ENCODE data around the gene FAM90A1. TPM values are rescaled to one million over a fixed set of nuclear protein-coding genes. Genes with fewer than 3 reads are reported as not detected.
"Not testable (repeated sequence)": the region's sequence is repeated elsewhere in the genome, so short reads cannot be mapped to it uniquely, and the experiment has no call there.

Gene FAM90A1
- polyA plus RNA-seq, 2 donors = 0.13 to 0.18 TPM

DNA sequence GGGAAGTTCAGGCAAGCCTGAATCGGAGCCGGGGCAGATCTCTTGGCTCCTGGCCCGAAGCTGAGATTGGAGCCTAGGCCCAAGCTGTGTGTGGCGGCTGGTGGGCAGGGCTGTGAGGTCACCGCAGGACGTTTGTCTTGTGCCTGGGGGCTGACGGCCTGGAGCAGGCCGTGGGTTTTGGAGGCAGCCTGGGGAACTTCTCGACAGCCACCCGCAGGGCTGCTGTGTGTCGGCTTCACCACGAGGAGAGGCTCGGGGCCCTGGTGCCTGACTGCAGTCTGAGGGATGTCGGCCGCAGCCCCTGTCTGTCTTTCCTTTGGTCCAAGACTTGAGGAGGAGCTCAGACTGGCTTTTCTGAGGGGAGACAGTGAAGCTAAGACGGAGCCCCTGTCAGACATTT is 5.1 kb downstream of the FAM90A1 start:
- 86 to 89% methylated on average over 16 of the region's 16 CpGs for WGBS, 2 donors
- not testable (repeated sequence) for H3K9me3 ChIP-seq (ENCODE audit: control insufficient read depth in 2 of 2, insufficient read depth in 1 of 2, low read depth in 1 of 2, low read length in 1 of 2); H3K27ac ChIP-seq (ENCODE audit: low read depth in 2 of 2, low read length in 1 of 2); H3K36me3 ChIP-seq (ENCODE audit: control insufficient read depth in 2 of 2, insufficient read depth in 2 of 2, low read length in 1 of 2); H3K27me3 ChIP-seq (ENCODE audit: control insufficient read depth in 1 of 2, insufficient read depth in 2 of 2, low read length in 2 of 2); H3K4me3 ChIP-seq (ENCODE audit: low read depth in 1 of 2, low read length in 2 of 2); H3K4me1 ChIP-seq (ENCODE audit: control insufficient read depth in 2 of 2, insufficient read depth in 2 of 2, low read length in 1 of 2)

DNA sequence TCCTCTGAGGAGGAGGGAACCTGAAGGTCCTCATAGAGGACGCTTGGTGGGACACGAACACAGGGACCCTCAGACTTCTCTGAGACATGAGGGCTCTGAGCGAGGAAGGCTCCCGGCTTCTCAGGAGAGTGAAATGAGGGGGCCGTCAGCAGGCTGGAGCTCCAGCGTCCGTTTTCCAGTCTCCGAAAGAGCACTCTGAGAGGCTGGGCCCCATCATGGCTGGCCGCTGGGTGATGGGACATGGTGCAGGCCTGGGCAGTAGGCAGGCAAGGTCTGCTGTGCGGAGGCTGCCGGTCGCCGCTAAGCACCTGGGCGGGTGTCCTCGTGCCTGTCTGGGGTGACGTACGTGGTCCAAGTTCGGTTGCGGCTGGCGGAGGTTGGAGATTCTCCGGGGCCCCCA is 5.6 kb downstream of the FAM90A1 start:
- not testable (repeated sequence) for H3K4me1 ChIP-seq (ENCODE audit: control insufficient read depth in 2 of 2, insufficient read depth in 2 of 2, low read length in 1 of 2); H3K27me3 ChIP-seq (ENCODE audit: control insufficient read depth in 1 of 2, insufficient read depth in 2 of 2, low read length in 2 of 2); H3K4me3 ChIP-seq (ENCODE audit: low read depth in 1 of 2, low read length in 2 of 2); H3K27ac ChIP-seq (ENCODE audit: low read depth in 2 of 2, low read length in 1 of 2); H3K36me3 ChIP-seq (ENCODE audit: control insufficient read depth in 2 of 2, insufficient read depth in 2 of 2, low read length in 1 of 2); H3K9me3 ChIP-seq (ENCODE audit: control insufficient read depth in 2 of 2, insufficient read depth in 1 of 2, low read depth in 1 of 2, low read length in 1 of 2)
- 90 to 92% methylated on average over 20 to 21 of the region's 21 CpGs for WGBS, 2 donors

DNA sequence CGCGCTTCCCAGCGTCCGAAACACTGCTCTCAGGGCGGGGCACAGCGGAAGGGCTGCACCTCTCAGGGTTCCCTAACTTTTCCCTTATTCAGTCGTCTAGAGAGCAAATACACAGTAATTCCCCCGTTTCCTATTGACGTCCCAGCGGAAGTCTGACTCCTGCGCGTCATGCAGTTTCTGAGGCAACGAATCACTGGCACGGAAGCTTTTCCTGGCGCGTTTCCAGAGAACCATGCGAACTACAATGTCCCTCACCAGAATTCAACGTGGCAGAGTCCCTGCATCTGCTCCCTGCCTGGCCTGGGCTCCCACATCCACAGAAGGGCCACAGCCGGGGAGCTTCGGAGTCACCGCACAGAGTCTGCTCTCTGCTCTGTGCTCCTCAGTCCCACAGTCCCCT is 6.0 kb downstream of the FAM90A1 start:
- H3K36me3 ChIP-seq (ENCODE audit: control insufficient read depth in 2 of 2, insufficient read depth in 2 of 2, low read length in 1 of 2); H3K9me3 ChIP-seq (ENCODE audit: control insufficient read depth in 2 of 2, insufficient read depth in 1 of 2, low read depth in 1 of 2, low read length in 1 of 2); H3K4me3 ChIP-seq (ENCODE audit: low read depth in 1 of 2, low read length in 2 of 2); H3K4me1 ChIP-seq (ENCODE audit: control insufficient read depth in 2 of 2, insufficient read depth in 2 of 2, low read length in 1 of 2); H3K27ac ChIP-seq (ENCODE audit: low read depth in 2 of 2, low read length in 1 of 2); H3K27me3 ChIP-seq (ENCODE audit: control insufficient read depth in 1 of 2, insufficient read depth in 2 of 2, low read length in 2 of 2): not testable (repeated sequence)
- 72 to 76% methylated on average over 21 of the region's 21 CpGs for WGBS, 2 donors

DNA sequence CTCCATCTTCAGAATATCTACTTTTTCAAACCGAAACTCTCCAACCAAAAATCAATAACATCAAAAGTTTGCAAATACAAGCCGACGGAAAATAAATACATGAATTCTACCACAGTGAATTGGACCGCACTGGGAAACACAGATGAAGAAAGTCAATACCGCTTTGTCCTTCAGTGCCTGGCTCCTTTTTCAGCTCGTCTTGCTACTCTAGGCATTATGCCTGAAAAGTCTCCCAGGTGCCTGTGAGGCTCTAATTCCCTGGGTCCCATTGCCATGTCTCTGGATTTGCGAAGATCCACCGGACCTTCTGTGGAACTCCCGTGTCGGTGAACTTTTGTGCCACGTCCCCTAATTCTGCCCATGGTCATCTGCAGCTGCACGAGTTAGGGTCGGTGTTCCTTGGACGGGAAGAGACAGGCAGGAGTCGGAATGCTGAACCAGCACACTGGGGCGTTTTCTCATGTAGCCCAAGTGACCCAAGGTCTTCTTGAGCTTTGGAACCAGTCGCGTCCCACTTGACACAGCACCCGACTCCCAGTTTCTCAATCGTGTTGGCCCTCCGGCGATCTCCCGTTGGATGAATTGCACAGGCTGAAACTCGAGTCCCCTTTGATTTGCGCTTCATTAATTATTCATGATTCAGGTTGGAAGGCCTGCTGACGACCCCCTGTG is 8.6 kb downstream of the FAM90A1 start:
- H3K4me3 ChIP-seq (ENCODE audit: low read depth in 1 of 2, low read length in 2 of 2); H3K27ac ChIP-seq (ENCODE audit: low read depth in 2 of 2, low read length in 1 of 2); H3K4me1 ChIP-seq (ENCODE audit: control insufficient read depth in 2 of 2, insufficient read depth in 2 of 2, low read length in 1 of 2); H3K9me3 ChIP-seq (ENCODE audit: control insufficient read depth in 2 of 2, insufficient read depth in 1 of 2, low read depth in 1 of 2, low read length in 1 of 2); H3K36me3 ChIP-seq (ENCODE audit: control insufficient read depth in 2 of 2, insufficient read depth in 2 of 2, low read length in 1 of 2); H3K27me3 ChIP-seq (ENCODE audit: control insufficient read depth in 1 of 2, insufficient read depth in 2 of 2, low read length in 2 of 2): not testable (repeated sequence)
- 78 to 84% methylated on average over 26 of the region's 26 CpGs for WGBS, 2 donors

DNA sequence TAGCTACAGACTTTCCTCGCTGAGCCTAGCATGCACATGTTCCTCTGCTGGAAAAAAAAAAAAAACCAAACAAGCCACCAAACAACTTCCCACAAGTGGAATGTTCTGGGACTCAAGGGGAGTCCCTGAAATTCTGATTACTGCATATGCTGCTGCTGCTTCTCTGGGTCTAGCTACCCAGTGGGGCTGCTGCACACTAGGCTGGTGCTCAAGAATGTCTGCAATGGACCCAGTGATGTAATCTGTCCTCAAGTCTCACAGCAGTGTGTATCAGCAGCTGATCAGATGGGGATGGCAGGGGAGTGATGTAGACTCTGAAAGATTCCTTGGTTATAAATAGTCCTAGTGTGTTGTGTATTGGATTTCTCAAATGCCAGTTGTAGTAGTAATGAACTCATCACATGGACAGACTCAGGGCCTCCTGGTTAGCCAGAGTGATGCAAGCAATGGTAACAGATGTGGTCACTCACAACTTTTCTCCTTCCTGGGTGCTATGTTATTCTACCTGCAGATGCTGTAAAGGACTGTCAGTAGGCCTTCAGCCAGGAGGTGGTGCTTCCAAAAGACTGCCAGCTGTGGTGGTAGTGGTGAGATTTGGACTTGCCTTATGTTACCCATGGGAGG is 29.6 kb downstream of the FAM90A1 start:
- H3K9me3 ChIP-seq (ENCODE audit: control insufficient read depth in 2 of 2, insufficient read depth in 1 of 2, low read depth in 1 of 2, low read length in 1 of 2); H3K4me1 ChIP-seq (ENCODE audit: control insufficient read depth in 2 of 2, insufficient read depth in 2 of 2, low read length in 1 of 2); H3K4me3 ChIP-seq (ENCODE audit: low read depth in 1 of 2, low read length in 2 of 2); H3K27me3 ChIP-seq (ENCODE audit: control insufficient read depth in 1 of 2, insufficient read depth in 2 of 2, low read length in 2 of 2); H3K27ac ChIP-seq (ENCODE audit: low read depth in 2 of 2, low read length in 1 of 2); H3K36me3 ChIP-seq (ENCODE audit: control insufficient read depth in 2 of 2, insufficient read depth in 2 of 2, low read length in 1 of 2): not testable (repeated sequence)
- WGBS, 2 donors = 89 to 100% methylated on average over 1 of the region's 1 CpG

DNA sequence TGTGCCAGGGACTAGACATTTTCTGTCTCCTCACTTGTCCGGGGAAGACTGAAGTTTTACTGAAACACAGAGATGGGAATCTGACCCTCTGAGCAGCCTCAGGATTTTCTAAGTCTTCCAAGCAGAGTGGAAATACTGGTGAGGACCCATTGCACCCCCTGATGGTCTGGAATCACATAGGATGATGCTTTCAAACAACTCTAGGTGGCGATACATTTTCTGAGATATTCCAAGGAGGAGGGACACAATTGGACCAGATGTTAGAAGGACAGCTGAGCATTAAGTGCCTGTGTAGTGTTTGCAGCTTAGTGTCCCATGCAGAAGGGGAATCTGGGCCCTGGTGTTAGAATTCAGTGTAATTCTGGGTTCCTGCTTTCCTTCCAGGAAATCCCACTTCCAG is 39.3 kb downstream of the FAM90A1 start:
- not testable (repeated sequence) for H3K9me3 ChIP-seq (ENCODE audit: control insufficient read depth in 2 of 2, insufficient read depth in 1 of 2, low read depth in 1 of 2, low read length in 1 of 2); H3K4me3 ChIP-seq (ENCODE audit: low read depth in 1 of 2, low read length in 2 of 2); H3K4me1 ChIP-seq (ENCODE audit: control insufficient read depth in 2 of 2, insufficient read depth in 2 of 2, low read length in 1 of 2); H3K27ac ChIP-seq (ENCODE audit: low read depth in 2 of 2, low read length in 1 of 2); H3K36me3 ChIP-seq (ENCODE audit: control insufficient read depth in 2 of 2, insufficient read depth in 2 of 2, low read length in 1 of 2); H3K27me3 ChIP-seq (ENCODE audit: control insufficient read depth in 1 of 2, insufficient read depth in 2 of 2, low read length in 2 of 2)
- WGBS, 2 donors = 81 to 83% methylated on average over 2 of the region's 2 CpGs

DNA sequence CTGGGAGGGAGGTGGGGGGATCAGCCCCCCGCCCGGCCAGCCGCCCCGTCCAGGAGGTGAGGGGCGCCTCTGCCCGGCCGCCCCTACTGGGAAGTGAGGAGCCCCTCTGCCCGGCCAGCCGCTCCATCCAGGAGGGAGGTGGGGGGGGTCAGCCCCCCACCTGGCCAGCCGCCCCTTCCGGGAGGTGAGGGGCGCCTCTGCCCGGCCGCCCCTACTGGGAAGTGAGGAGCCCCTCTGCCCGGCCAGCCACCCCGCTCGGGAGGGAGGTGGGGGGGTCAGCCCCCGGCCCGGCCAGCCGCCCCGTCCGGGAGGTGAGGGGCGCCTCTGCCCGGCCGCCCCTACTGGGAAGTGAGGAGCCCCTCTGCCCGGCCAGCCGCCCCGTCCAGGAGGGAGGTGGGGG is 43.2 kb downstream of the FAM90A1 start:
- not testable (repeated sequence) for H3K27me3 ChIP-seq (ENCODE audit: control insufficient read depth in 1 of 2, insufficient read depth in 2 of 2, low read length in 2 of 2); H3K4me3 ChIP-seq (ENCODE audit: low read depth in 1 of 2, low read length in 2 of 2); H3K4me1 ChIP-seq (ENCODE audit: control insufficient read depth in 2 of 2, insufficient read depth in 2 of 2, low read length in 1 of 2); H3K27ac ChIP-seq (ENCODE audit: low read depth in 2 of 2, low read length in 1 of 2); H3K36me3 ChIP-seq (ENCODE audit: control insufficient read depth in 2 of 2, insufficient read depth in 2 of 2, low read length in 1 of 2); H3K9me3 ChIP-seq (ENCODE audit: control insufficient read depth in 2 of 2, insufficient read depth in 1 of 2, low read depth in 1 of 2, low read length in 1 of 2)
- 93 to 100% methylated on average over 2 to 24 of the region's 28 CpGs for WGBS, 2 donors

DNA sequence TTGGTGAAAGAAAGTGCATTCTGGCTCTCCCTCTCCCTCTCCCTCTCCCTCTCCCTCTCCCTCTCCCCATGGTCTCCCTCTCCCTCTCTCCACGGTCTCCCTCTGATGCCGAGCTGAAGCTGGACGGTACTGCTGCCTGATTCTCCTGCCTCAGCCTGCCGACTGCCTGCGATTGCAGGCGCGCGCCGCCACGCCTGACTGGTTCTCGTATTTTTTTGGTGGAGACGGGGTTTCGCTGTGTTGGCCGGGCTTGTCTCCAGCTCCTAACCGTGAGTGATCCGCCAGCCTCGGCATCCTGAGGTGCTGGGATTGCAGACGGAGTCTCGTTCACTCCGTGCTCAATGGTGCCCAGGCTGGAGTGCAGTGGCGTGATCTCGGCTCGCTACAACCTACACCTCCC is 44.1 kb downstream of the FAM90A1 start:
- not testable (repeated sequence) for H3K4me3 ChIP-seq (ENCODE audit: low read depth in 1 of 2, low read length in 2 of 2); H3K4me1 ChIP-seq (ENCODE audit: control insufficient read depth in 2 of 2, insufficient read depth in 2 of 2, low read length in 1 of 2); H3K27ac ChIP-seq (ENCODE audit: low read depth in 2 of 2, low read length in 1 of 2); H3K9me3 ChIP-seq (ENCODE audit: control insufficient read depth in 2 of 2, insufficient read depth in 1 of 2, low read depth in 1 of 2, low read length in 1 of 2); H3K27me3 ChIP-seq (ENCODE audit: control insufficient read depth in 1 of 2, insufficient read depth in 2 of 2, low read length in 2 of 2); H3K36me3 ChIP-seq (ENCODE audit: control insufficient read depth in 2 of 2, insufficient read depth in 2 of 2, low read length in 1 of 2)
- WGBS, 2 donors = 92 to 98% methylated on average over 20 to 23 of the region's 23 CpGs

DNA sequence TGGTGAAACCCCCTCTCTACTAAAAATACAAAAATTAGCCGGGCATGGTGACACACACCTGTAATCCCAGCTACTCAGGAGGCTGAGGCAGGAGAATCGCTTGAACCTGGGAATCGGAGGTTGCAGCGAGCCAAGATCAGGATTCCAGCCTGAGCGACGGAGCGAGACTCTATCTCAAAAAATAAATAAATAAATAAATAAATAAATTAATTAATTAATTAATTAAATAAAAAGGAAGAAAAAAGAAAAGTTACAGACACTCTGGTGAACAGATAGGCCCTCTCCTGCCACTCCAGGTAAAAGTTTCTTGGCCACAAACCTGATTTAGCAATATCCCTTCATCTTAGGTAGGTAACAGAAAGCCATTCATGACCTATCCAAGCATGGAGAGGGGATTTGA is 44.5 kb downstream of the FAM90A1 start:
- H3K36me3 ChIP-seq (ENCODE audit: control insufficient read depth in 2 of 2, insufficient read depth in 2 of 2, low read length in 1 of 2); H3K9me3 ChIP-seq (ENCODE audit: control insufficient read depth in 2 of 2, insufficient read depth in 1 of 2, low read depth in 1 of 2, low read length in 1 of 2); H3K27me3 ChIP-seq (ENCODE audit: control insufficient read depth in 1 of 2, insufficient read depth in 2 of 2, low read length in 2 of 2); H3K4me3 ChIP-seq (ENCODE audit: low read depth in 1 of 2, low read length in 2 of 2); H3K27ac ChIP-seq (ENCODE audit: low read depth in 2 of 2, low read length in 1 of 2); H3K4me1 ChIP-seq (ENCODE audit: control insufficient read depth in 2 of 2, insufficient read depth in 2 of 2, low read length in 1 of 2): not testable (repeated sequence)
- 96 to 97% methylated on average over 7 of the region's 7 CpGs for WGBS, 2 donors

DNA sequence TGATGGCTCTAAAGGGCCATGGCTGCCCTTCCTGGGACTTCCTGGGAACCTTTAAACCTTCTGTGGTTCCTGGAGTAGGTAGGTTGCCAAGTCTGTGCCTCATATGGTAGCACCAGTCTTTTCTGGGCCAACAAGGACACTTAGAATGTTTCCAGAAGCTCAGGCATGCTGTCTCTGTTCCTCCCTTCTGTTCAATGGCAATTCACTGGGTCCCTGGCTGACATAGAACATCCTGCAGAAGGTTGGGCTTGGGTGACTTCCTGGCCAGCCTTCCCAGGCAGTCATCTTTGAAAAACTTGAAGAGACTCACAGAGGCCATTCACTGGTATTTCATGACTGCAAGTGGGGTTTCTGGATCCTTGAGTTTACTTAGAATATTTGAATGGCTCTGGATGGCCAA is 46.1 kb downstream of the FAM90A1 start:
- not testable (repeated sequence) for H3K4me3 ChIP-seq (ENCODE audit: low read depth in 1 of 2, low read length in 2 of 2)

More for the DNA sequence above, 46.1 kb downstream of the FAM90A1 start:
- not testable (repeated sequence) for H3K27me3 ChIP-seq (ENCODE audit: control insufficient read depth in 1 of 2, insufficient read depth in 2 of 2, low read length in 2 of 2); H3K9me3 ChIP-seq (ENCODE audit: control insufficient read depth in 2 of 2, insufficient read depth in 1 of 2, low read depth in 1 of 2, low read length in 1 of 2); H3K27ac ChIP-seq (ENCODE audit: low read depth in 2 of 2, low read length in 1 of 2); H3K36me3 ChIP-seq (ENCODE audit: control insufficient read depth in 2 of 2, insufficient read depth in 2 of 2, low read length in 1 of 2); H3K4me1 ChIP-seq (ENCODE audit: control insufficient read depth in 2 of 2, insufficient read depth in 2 of 2, low read length in 1 of 2)

All from esophagus (tissue), 2 donors.